Stimulated activated CD8-positive, alpha-beta memory T cell treated with anti-CD3 and anti-CD28 coated beads, Interleukin-2, amount 100 ng/mL, for 1 hour (primary cell): ENCODE measurements around the gene KIF1B.

Source experiments
- DNase-seq, 2 donors: peaks; one replicate each; pipeline ENCODE4 v3.0.0-alpha.2; 2020; ENCODE audit warnings: low read depth in 2 of 2

The KIF1B gene

DNA sequence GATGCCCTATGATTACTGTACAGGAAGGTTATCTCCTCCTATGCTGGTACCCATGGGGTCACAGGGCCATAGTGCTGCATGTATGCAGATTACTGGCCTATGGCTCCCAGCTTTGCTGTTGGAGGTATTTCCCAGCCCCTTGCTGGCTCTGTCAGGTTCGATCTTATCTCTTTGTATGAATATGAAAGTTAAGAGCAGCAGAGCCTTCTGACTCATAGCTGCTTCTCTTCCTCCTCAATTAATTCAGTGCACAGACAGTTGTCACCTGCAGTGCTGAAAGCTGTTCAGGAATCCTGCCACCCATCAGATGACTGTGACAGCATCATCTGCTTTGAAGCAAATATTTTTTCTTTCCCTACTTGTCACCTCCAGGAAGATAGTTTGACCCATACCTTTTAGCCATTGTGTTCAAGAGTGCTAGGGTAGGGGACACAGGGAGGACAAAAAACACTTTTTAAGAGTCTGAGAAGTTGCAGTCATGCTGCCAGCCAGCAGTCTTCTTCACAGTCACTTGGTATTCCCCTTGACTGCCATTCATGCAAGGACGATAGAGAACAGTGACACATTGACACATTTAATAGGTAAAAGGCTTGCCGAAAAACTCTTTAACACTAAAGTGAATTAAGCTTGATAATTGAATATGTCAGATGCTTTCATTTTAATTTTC, 73.1 kb downstream of the KIF1B start:
- no peak for DNase-seq

GRCh38 chr1:10286244-10286643, 75.9 kb downstream of the KIF1B start:
- no peak for DNase-seq

GRCh38 chr1:10287023-10287645, 76.8 kb downstream of the KIF1B start:
- no peak for DNase-seq

DNA sequence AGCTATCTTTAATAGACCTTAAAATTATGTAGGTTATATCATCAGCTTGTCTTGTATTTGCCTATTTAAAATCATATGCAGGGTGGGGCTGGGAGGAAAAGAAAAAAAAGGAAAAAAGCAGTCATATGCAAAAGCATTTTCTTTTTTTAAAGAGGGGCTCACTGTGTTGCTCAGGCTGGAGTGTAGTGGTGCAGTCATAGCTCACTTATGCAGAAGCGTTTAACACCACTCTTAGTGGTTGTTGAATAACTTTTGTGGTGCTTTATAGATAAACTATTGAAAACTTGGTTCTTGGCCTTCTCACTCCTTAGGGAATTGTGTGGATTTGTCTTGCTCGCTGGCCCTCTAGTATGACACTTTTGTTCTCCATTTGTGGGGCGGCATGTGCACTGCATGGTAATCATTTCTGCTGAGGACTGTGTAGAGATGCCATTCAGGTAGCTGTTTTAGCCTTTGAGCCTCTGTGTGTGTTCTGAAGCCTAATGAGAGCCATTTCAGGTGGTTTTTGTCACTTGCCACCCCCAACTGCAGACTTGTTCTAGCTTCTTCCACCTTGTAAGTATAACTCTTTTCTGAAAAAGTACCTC, 77.8 kb downstream of the KIF1B start:
- no peak for DNase-seq

GRCh38 chr1:10291705-10292104, 81.3 kb downstream of the KIF1B start:
- DNase-seq = no peak

DNA sequence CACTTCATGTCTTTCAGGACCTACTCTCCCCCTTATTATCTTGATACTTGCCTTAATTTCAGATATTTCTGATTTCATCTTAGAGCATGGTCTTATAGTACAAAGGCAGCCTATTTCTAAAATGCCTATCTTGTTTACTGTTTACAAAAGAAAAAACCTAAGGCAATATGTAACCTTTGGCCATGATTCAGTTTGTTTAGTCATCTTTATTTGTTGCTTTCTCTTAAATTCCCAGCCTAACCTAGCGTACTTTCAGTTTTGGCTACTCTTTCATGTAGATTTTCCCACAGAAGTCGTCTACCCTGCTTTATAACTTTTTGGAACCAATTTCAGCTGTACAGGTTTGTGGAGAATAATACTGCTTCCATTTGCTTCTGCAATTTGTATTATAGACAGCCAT, 81.8 kb downstream of the KIF1B start:
- no peak for DNase-seq

GRCh38 chr1:10295481-10296085, 85.2 kb downstream of the KIF1B start:
- no peak for DNase-seq

GRCh38 chr1:10299151-10299550, 88.8 kb downstream of the KIF1B start:
- no peak for DNase-seq

- DNase-seq = no peak
Observed at GRCh38 chr1:10302416-10302815, 92.0 kb downstream of the KIF1B start.

GRCh38 chr1:10304295-10304694, 93.9 kb downstream of the KIF1B start:
- no peak for DNase-seq

- DNase-seq = no peak
Observed at GRCh38 chr1:10306435-10306834, 96.1 kb downstream of the KIF1B start.

- no peak for DNase-seq
Observed at GRCh38 chr1:10308001-10308400, 97.6 kb downstream of the KIF1B start.

DNA sequence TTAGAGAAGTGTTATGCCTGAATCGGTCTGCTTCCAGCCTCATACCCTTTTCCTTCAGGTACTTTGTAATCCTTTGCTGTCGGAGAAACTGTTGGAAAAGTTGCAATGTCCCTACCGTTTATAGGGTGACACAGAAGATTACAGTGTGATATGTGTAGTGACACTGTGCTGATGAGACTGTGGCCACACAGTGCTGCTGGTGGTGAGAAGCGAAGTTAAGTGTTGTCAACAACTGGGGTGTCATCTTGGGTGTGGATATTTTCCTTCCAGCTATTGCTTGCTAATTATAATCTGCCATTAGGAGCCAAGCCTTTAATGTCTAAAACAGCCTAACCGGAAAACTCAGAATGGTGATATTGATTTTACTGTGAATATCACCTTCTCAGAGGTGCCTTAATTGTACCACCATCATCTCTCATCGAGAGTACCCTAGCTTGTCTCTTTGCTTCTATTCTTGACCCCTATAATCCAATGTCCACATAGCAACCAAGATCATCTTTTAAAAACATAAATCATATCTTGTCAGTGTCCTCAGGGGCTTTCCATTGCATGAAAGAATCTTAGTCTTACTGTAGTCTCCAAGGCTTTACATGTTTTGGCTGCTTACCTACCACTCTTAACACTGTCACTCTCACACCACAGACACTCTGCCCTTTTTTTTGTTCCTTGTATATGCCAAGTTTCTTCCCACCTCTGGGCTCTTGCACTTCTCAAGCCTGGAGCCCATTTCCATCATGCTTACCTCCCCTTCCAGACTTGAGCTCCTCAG, 99.1 kb downstream of the KIF1B start:
- DNase-seq = no peak

GRCh38 chr1:10316752-10317151, 106.4 kb downstream of the KIF1B start:
- no peak for DNase-seq

DNA sequence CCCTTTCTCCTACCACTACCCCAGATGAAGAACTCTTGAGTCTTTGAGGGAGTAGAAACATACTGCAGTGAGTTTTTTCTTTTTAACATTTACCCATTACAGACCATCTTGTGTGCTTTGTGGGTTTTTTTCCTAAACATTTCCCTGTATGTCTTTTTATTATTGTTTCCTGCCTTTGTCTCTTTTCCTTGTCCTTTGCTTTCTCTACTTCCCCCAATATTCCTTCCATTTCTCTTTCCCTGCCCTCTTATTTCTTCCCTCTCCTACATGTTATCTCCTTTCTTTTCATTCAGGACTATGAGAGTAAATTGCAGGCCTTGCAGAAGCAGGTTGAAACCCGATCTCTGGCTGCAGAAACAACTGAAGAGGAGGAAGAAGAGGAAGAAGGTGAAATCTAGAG, 109.4 kb downstream of the KIF1B start:
- DNase-seq = no peak

DNA sequence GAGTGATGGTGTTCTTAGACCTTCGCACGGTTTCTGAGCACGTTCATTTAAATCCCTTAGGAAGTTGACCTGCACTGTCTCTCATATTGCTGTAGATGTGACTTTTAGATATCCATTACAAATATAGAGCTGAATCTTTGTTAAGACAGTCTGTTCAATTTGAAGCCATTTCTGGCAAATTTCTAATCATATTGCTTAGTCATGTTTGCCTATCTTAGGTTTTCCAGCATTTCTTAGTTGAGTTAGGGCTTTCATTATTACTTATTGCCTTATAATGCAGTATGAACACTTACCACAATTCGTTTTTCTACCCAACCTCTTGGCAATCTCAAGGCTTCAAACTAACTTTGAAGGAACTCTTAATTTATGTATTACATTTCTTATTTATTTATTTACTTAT, 110.0 kb downstream of the KIF1B start:
- no peak for DNase-seq

DNA sequence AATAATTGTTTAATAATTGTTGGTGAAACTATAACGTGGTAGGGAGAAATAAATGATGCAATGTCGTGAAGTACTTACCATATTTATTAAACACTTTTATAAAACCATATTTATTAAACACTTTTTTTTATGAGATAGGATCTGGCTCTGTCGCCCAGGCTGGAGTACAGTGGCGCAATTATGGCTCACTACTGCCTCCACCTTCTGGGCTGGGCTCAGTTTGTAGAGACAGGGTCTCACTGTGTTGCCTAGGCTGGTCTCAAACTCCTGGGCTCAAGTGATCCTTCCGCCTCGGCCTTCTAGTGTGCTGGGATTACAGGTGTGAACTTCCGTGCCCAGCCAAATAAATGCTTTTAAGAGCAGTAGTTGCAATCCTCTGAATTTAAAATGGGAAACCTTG, 112.5 kb downstream of the KIF1B start:
- DNase-seq = no peak

- DNase-seq = no peak
Observed at GRCh38 chr1:10324627-10325026, 114.3 kb downstream of the KIF1B start.

GRCh38 chr1:10325521-10325920, 115.2 kb downstream of the KIF1B start:
- DNase-seq = no peak

DNA sequence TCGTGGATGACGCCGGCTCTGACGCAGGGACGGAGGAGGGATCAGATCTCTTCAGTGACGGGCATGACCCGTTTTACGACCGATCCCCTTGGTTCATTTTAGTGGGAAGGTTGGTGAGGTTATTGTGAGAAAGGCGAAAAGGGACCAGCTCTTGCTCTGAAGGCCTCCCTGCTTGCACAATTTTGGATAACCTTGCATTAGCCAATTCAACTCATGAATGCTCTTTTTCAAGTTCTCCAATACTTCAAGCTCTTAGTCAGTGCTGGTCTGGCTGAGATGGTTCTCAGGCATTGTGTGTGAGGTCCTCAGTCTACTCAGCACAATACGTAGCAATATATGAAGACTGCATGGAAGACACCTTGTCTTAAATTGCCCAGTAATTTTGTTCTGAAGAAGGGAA, 115.9 kb downstream of the KIF1B start:
- no peak for DNase-seq

DNA sequence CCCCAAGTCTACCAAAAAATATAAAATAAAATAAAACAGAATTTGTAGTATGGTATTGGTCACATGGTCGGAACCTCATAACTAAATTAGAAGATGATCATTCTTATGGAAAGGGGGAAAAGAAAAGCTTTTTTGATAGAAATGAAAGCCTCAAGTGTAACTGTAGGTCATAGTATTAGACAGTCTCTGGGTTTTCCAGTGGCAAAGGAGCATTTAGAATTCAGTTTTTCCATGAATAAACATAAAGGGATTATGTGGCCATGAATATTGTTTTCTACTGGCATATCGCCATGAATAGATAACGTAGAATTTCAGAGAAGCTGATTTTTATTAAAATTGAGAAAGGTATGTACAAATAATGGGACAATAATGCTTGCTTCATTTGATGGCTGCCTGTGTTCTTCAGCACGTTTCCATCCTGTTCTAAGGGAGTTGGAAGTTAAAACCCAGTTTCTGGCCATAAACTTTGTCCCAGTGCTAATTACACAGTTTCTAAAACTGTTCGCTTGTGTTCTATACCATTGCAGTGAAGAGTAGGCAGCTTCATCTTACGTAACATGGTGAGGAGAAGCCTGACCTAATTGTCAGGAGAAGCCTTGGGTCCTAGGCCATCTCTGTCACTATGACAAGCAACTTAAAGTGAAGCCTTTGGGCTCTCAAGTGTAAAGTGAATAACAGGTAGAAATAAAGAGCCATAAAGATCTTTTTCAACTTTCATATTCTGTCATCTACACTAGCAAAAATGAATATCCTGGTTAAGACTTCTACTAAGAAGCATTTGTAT, 118.0 kb downstream of the KIF1B start:
- DNase-seq = no peak

DNA sequence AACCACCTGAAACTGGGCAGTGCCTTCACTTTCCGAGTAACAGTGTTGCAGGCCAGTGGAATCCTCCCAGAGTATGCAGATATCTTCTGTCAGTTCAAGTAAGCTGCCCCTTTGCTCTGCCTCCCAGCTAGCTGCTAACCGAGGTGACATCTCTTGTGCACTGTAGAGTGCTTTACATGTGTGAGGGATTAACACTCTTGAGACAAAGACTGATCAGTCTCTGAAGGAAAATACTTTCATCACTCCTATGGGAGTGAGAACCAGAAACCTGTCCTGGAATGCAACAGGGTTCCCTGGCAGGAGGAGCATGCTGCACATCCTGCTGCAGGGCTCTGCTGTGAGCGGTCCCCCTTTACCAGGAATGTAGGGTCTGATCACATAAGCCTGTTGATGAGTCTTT, 127.1 kb downstream of the KIF1B start:
- no peak for DNase-seq
